Endothelial cell (in vitro differentiated cells): ENCODE results near the gene GPER1. TPM values are rescaled to one million over a fixed set of nuclear protein-coding genes. Genes with fewer than 3 reads are reported as not detected.

ENCODE experiments used
- DNase-seq: peaks from one replicate; pipeline ENCODE4 v3.0.0; 2021; ENCODE audit warnings: low spot score
- H3K27ac Mint-ChIP-seq: one replicate; pipeline ENCODE4 v1.8.0; 2021; ENCODE audit warnings: mixed read lengths, inconsistent platforms; ENCODE audit not compliant: unreplicated experiment
- H3K27me3 Mint-ChIP-seq: one replicate; pipeline ENCODE4 v1.8.0; 2021; ENCODE audit warnings: mild to moderate bottlenecking, moderate library complexity, mixed read lengths, inconsistent platforms; ENCODE audit not compliant: unreplicated experiment
- H3K36me3 Mint-ChIP-seq: one replicate; pipeline ENCODE4 v1.8.0; 2021; ENCODE audit warnings: mild to moderate bottlenecking, low read depth, mixed read lengths, inconsistent platforms; ENCODE audit not compliant: unreplicated experiment
- H3K4me1 Mint-ChIP-seq: one replicate; pipeline ENCODE4 v1.8.0; 2021; ENCODE audit warnings: mild to moderate bottlenecking, mixed read lengths, inconsistent platforms; ENCODE audit not compliant: unreplicated experiment
- H3K4me3 Mint-ChIP-seq: one replicate; pipeline ENCODE4 v1.8.0; 2021; ENCODE audit warnings: mild to moderate bottlenecking, mixed read lengths, inconsistent platforms; ENCODE audit not compliant: unreplicated experiment
- H3K9me3 Mint-ChIP-seq: one replicate; pipeline ENCODE4 v1.8.0; 2021; ENCODE audit warnings: mixed read lengths, inconsistent platforms; ENCODE audit not compliant: unreplicated experiment
- total RNA-seq: library from RNA; stranded (reverse); fragmentation: NEBNext Ultra II Directional; extraction: Animal tissue kit (Norgen Biotek cat#: 25700); gene quantifications from one replicate; pipeline ENCODE4 v1.2.1, GENCODE V29; 2021; ENCODE audit not compliant: unreplicated experiment
- TF ChIP-seq, protein P1 (sequence below): fragments of 200-600 bp; sonication (generic); IDR thresholded peaks from one replicate; pipeline ENCODE4 v1.5.0; 2021; ENCODE audit warnings: antibody characterized with exemption; ENCODE audit not compliant: unreplicated experiment

The GPER1 gene
- total RNA-seq, 1 donor from 2014 or later = 0.72 TPM

DNA sequence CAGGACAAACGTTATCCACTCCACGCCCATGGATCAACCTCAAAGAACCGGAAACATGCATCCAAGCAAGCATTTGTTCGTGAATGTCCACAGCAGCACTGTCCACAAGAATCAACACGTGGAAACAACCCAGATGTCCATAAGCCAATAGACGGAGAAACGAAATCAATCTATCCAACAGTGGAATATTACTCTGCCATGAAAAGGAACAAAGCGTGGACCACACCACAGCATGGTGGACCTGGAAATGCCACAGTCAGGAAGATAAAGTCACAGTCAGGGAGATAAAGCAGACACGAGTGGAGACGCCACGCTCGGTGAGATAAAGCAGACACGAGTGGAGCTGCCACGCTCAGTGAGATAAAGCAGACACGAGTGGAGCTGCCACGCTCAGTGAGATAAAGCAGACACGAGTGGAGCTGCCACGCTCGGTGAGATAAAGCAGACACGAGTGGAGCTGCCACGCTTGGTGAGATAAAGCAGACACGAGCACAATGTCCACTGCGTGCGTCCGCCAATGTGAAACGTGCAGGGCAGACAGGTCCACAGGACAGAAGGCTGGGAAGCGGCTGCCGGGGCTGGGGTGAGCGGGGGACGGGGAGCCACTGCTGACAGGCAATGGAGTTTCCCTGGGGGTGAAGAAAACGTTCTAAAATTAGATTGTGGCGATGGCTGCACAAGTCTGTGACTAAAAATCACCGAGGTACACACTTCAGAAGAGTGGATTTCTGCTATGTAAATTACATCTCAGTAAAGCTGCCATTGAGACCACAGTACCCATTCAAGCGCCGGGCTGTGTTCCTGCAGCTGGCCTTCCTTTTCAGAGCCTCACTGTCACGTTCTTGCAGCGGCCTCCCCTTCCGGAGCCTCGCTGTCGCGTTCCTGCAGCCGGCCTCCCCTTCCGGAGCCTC is 10.6 kb downstream of the GPER1 start:
- Mint-ChIP-seq H3K36me3 (peaks cover 22% of the 10 kb centered on the region), H3K4me3 (peak overlapping the region; percentile 48), H3K27ac (no peak overlapping the region), H3K4me1 (peaks cover 14% of the 10 kb centered on the region), H3K9me3 (no peaks in the 10 kb centered on the region), H3K27me3 (peaks cover 10% of the 10 kb centered on the region)
- TF ChIP-seq, protein P1, sequence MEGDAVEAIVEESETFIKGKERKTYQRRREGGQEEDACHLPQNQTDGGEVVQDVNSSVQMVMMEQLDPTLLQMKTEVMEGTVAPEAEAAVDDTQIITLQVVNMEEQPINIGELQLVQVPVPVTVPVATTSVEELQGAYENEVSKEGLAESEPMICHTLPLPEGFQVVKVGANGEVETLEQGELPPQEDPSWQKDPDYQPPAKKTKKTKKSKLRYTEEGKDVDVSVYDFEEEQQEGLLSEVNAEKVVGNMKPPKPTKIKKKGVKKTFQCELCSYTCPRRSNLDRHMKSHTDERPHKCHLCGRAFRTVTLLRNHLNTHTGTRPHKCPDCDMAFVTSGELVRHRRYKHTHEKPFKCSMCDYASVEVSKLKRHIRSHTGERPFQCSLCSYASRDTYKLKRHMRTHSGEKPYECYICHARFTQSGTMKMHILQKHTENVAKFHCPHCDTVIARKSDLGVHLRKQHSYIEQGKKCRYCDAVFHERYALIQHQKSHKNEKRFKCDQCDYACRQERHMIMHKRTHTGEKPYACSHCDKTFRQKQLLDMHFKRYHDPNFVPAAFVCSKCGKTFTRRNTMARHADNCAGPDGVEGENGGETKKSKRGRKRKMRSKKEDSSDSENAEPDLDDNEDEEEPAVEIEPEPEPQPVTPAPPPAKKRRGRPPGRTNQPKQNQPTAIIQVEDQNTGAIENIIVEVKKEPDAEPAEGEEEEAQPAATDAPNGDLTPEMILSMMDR = no peak
- no peak for DNase-seq

DNA sequence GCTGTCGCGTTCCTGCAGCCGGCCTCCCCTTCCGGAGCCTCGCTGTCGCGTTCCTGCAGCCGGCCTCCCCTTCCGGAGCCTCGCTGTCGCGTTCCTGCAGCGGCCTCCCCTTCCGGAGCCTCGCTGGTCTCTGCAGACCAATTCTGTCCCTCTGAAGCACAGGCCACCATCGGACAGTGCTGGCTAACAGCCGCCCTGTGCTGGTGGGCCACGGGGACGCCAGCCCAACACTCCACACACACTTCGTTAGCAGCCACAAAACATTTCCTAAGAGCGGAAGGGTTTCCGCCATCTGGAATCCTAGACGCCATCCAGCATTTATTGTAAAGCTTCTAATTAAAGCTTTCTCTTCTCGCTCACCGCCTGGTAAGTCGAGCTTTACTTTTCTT is 11.2 kb downstream of the GPER1 start:
- H3K27ac Mint-ChIP-seq = no peak overlapping the region
- no peak overlapping the region for H3K4me3 Mint-ChIP-seq
- peaks cover 22% of the 10 kb centered on the region for H3K36me3 Mint-ChIP-seq
- TF ChIP-seq, protein P1 = no peak
- H3K27me3 Mint-ChIP-seq = peaks cover 10% of the 10 kb centered on the region
- peaks cover 14% of the 10 kb centered on the region for H3K4me1 Mint-ChIP-seq
- H3K9me3 Mint-ChIP-seq = no peaks in the 10 kb centered on the region
- no peak for DNase-seq

DNA sequence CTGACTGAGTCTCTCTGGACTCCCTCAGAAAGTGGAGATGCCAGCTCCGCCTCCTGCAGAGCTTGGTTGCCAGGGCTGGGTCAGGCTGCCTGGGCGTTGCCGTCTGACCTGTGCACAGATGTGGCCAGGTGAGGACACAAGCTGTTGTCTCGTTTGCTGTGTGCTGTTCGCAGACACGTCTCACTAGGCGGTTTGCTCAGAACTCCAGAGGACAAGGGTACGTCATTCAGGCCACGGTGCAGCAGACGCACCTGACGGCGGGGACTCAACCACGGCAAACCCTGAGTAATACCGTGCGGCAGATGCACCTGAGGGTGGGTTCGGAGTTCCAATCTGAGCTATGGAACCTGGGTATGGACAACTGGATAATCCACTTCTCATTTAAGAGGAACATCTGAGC is 11.7 kb downstream of the GPER1 start:
- H3K4me3 Mint-ChIP-seq = no peak overlapping the region
- H3K36me3 Mint-ChIP-seq = peaks cover 18% of the 10 kb centered on the region
- no peak for DNase-seq
- H3K4me1 Mint-ChIP-seq = peaks cover 11% of the 10 kb centered on the region
- H3K9me3 Mint-ChIP-seq = no peaks in the 10 kb centered on the region
- H3K27me3 Mint-ChIP-seq = peaks cover 10% of the 10 kb centered on the region
- H3K27ac Mint-ChIP-seq = no peak overlapping the region
- TF ChIP-seq, protein P1 = no peak

DNA sequence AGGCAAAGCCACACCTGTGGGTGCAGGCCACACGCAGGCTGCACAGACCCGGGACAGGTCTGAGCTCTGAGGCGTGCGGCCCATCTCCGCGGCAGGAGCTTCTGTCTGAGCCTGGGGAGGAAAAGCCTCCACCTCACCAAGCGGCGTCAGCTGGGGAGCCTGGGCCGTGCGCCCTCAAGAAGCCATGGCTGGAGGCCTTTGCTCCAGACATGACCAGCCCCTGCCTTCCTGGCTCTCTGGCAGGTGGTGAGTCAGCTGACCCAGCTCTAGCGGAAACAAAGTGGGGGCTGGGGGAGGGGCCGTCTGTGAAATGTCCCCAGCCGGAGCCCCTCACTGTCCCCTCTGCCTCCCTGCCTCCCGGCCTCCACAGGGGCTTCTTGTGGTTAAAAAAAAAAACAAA is 12.5 kb downstream of the GPER1 start:
- H3K27ac Mint-ChIP-seq = no peak overlapping the region
- peaks cover 10% of the 10 kb centered on the region for H3K27me3 Mint-ChIP-seq
- no peaks in the 10 kb centered on the region for H3K9me3 Mint-ChIP-seq
- TF ChIP-seq, protein P1 = no peak
- peaks cover 18% of the 10 kb centered on the region for H3K4me1 Mint-ChIP-seq
- H3K4me3 Mint-ChIP-seq = no peak overlapping the region
- peaks cover 18% of the 10 kb centered on the region for H3K36me3 Mint-ChIP-seq
- DNase-seq = no peak
